ENCODE measurements around the gene BRD7. TPM values are rescaled to one million over a fixed set of nuclear protein-coding genes. Genes with fewer than 3 reads are reported as not detected.

The BRD7 gene
- total RNA-seq, result 10 to 100 TPM; 27.8 to 46.2 (median 36.8) TPM

DNA sequence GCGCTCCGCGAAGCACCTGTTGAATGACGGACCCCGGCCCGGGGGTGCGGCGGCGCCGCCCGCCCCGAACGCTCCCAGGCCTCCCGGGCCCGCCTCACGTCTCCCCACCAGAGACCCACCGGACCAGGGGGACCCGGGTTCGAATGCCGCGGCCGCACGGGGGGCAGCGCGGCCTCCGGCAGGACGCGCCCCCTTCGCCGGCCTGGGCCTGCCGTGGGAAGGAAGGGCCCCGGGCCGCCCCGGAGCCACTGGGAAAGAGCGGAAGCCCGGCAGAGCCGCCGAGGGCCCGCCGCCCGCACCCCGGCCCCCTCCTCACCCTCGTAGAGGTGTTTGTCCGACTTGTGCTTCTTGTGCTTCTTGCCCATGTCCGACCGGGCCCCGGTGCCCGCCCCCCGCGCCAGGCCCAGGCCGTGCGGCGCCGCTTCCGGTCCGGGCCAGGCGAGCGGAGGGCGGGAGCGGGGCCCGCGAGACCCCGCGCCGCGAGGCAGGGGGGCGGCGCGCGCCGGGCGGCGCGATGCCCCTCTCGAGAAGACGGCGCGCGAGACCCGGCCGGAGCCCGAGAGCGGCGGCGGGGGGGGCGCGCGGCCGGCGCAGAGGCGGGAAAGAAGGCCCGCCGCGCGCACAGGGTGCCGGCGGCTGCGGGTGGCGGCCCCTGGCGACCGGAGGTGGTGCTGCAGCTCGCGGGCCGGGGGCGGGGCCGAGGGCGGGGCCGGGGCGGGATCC, at the start of gene BRD7:
Gene BRD7, minus strand, starts transcription at position 579 of the 723 bp plus-strand sequence. Its CDS starts 214 bp downstream, at position 365.
- Histone ChIP-seq H3K4me1 (peaks cover 0 to 20% (median 9%) of the 10 kb centered on the region in 4 donors), H3K27me3 (no peaks in the 10 kb centered on the region), H3K27ac (peak within 1 kb of the TSS; percentile 72 to 85 (median 78)), H3K4me3 (peak within 1 kb of the TSS; percentile 94 to 99 (median 94)), H3K9me3 (no peaks in the 10 kb centered on the region), H3K36me3 (peaks cover 0 to 19% (median 0%) of the 10 kb centered on the region in 3 donors)
- peak; percentile 43 to 86 (median 71) for DNase-seq
- peak in 1 of 2 donors; percentile 23 for TF ChIP-seq POLR2A (IDR thresholded peaks at IDR 0.05)
- TF ChIP-seq, protein P1, sequence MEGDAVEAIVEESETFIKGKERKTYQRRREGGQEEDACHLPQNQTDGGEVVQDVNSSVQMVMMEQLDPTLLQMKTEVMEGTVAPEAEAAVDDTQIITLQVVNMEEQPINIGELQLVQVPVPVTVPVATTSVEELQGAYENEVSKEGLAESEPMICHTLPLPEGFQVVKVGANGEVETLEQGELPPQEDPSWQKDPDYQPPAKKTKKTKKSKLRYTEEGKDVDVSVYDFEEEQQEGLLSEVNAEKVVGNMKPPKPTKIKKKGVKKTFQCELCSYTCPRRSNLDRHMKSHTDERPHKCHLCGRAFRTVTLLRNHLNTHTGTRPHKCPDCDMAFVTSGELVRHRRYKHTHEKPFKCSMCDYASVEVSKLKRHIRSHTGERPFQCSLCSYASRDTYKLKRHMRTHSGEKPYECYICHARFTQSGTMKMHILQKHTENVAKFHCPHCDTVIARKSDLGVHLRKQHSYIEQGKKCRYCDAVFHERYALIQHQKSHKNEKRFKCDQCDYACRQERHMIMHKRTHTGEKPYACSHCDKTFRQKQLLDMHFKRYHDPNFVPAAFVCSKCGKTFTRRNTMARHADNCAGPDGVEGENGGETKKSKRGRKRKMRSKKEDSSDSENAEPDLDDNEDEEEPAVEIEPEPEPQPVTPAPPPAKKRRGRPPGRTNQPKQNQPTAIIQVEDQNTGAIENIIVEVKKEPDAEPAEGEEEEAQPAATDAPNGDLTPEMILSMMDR (IDR thresholded peaks at IDR 0.05), result peak in 5 of 6 experiments; percentile 48 to 70 (median 57)

- Histone ChIP-seq H3K4me1 (no peaks in the 10 kb centered on the region), H3K27ac (no peak overlapping the region), H3K4me3 (no peak overlapping the region), H3K9me3 (peaks cover 0 to 12% (median 3%) of the 10 kb centered on the region in 4 donors), H3K27me3 (no peaks in the 10 kb centered on the region), H3K36me3 (no peaks in the 10 kb centered on the region)
- no peak for DNase-seq
- no peak for TF ChIP-seq POLR2A (IDR thresholded peaks at IDR 0.05)
Measured at GRCh38 chr16:50416388-50416787, 47.6 kb upstream of the BRD7 start.

DNA sequence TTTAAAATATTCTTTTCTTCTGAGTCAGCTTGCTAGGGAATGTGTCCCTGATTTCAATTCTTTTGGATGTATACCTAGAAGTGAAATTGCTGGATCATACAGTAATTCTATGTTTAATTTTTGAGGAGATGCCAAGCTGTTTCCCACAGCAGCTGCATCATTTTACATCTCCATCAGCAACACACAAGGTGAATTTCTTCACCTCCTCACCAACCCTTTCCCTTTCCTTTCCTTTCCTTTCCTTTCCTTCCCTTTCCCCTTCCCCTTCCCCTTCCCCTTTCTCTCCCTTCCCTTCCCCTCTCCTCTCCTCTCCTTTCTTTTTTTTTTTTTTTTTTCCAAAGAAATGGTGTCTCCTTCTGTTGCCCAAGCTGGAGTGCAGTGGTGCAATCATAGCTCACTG, 45.4 kb upstream of the BRD7 start:
- Histone ChIP-seq H3K36me3 (no peaks in the 10 kb centered on the region), H3K27ac (no peak overlapping the region), H3K27me3 (no peaks in the 10 kb centered on the region), H3K4me1 (no peaks in the 10 kb centered on the region), H3K9me3 (peaks cover 0 to 9% (median under 1%) of the 10 kb centered on the region in 4 donors), H3K4me3 (no peak overlapping the region)
- TF ChIP-seq, protein P1 (IDR thresholded peaks at IDR 0.05), result no peak
- no peak for TF ChIP-seq POLR2A (IDR thresholded peaks at IDR 0.05)
- DNase-seq, result no peak

- no peaks in the 10 kb centered on the region for H3K9me3 ChIP-seq
- H3K36me3 ChIP-seq, result no peaks in the 10 kb centered on the region
- H3K4me3 ChIP-seq, result no peak overlapping the region
- no peak for DNase-seq
- no peaks in the 10 kb centered on the region for H3K4me1 ChIP-seq
- TF ChIP-seq, protein P1 (IDR thresholded peaks at IDR 0.05), result no peak
- no peak for TF ChIP-seq POLR2A (IDR thresholded peaks at IDR 0.05)
- no peak overlapping the region for H3K27ac ChIP-seq
- H3K27me3 ChIP-seq, result no peaks in the 10 kb centered on the region
Measured at GRCh38 chr16:50411034-50411433, 42.2 kb upstream of the BRD7 start.

GRCh38 chr16:50408001-50408561, 39.3 kb upstream of the BRD7 start:
- no peak for DNase-seq
- H3K4me1 ChIP-seq, result no peaks in the 10 kb centered on the region
- H3K27ac ChIP-seq, result no peak overlapping the region
- no peaks in the 10 kb centered on the region for H3K27me3 ChIP-seq
- no peaks in the 10 kb centered on the region for H3K9me3 ChIP-seq
- H3K36me3 ChIP-seq, result no peaks in the 10 kb centered on the region
- TF ChIP-seq, protein P1 (IDR thresholded peaks at IDR 0.05), result no peak
- TF ChIP-seq POLR2A (IDR thresholded peaks at IDR 0.05), result no peak
- no peak overlapping the region for H3K4me3 ChIP-seq

DNA sequence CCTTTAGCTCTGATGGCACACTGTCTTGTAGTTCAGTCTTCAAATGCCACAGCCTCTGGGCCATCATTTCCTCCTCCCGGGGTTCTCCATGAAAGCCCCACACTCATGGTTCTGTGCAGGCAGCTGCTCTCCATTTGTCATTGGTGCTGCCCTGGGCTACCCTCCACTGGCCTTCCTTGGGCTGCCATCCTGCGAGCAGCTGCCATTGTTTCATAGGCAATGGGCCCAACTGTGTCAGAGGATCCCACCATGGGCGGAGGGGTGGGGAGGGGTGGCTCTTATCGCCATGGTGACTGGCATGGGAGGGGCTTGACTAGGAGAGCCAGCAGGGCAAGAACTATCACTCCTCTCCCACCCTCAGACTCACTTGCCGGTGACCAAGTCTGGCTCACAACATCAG, 38.6 kb upstream of the BRD7 start:
- Histone ChIP-seq H3K9me3 (no peaks in the 10 kb centered on the region), H3K27ac (no peak overlapping the region), H3K4me1 (no peaks in the 10 kb centered on the region), H3K36me3 (no peaks in the 10 kb centered on the region), H3K27me3 (no peaks in the 10 kb centered on the region), H3K4me3 (no peak overlapping the region)
- DNase-seq, result no peak
- TF ChIP-seq, protein P1 (IDR thresholded peaks at IDR 0.05), result no peak

Measured in Peyer's patch (tissue), 4 donors.